NCI-H460 (cell line): ENCODE results near the gene TIRAP. TPM values are rescaled to one million over a fixed set of nuclear protein-coding genes. Genes with fewer than 3 reads are reported as not detected.
"Not testable (repeated sequence)": the region's sequence is repeated elsewhere in the genome, so short reads cannot be mapped to it uniquely, and the experiment has no call there.

Experiments
- DNase-seq: peaks from one replicate; pipeline ENCODE4 v3.0.0-alpha.2; 2016; ENCODE audit warnings: low read depth; ENCODE audit errors: extremely low read depth
- total RNA-seq: library from RNA; depleted of rRNA; stranded (reverse); fragments of >200 nt; shearing (Covaris generic); gene quantifications from 2 replicates; pipeline ENCODE4 v1.2.3, GENCODE V29; 2014

TIRAP gene
- total RNA-seq, 1 experiment from 2014 or later = 10.6 TPM

- DNase-seq = no peak
Measured at GRCh38 chr11:126282361-126282735, 545 bp upstream of the TIRAP start.

GRCh38 chr11:126284829-126285228 lies 1.9 kb downstream of the TIRAP start:
- DNase-seq = peak; percentile 67

- DNase-seq = no peak
Measured at GRCh38 chr11:126288237-126288636, 5.3 kb downstream of the TIRAP start.

- no peak for DNase-seq
Measured at GRCh38 chr11:126290887-126291286, 8.0 kb downstream of the TIRAP start.

- DNase-seq = no peak
Measured at GRCh38 chr11:126293726-126294125, 10.8 kb downstream of the TIRAP start.

GRCh38 chr11:126297004-126297403 lies 14.1 kb downstream of the TIRAP start:
- DNase-seq = no peak

- DNase-seq = peak; percentile 79
Measured at GRCh38 chr11:126303623-126304456, 20.9 kb downstream of the TIRAP start, which contains the start of gene DCPS. DCPS (plus strand) TSS chr11:126304060; CDS start chr11:126304081, 21 bp downstream.

GRCh38 chr11:126304457-126305075 lies 21.7 kb downstream of the TIRAP start:
- DNase-seq = no peak

- DNase-seq = no peak
Measured at GRCh38 chr11:126305699-126306098, 22.8 kb downstream of the TIRAP start.

GRCh38 chr11:126307706-126308105 lies 24.8 kb downstream of the TIRAP start:
- DNase-seq = no peak

GRCh38 chr11:126308271-126308671 lies 25.4 kb downstream of the TIRAP start:
- DNase-seq = no peak

- not testable (repeated sequence) for DNase-seq
Measured at GRCh38 chr11:126308771-126309170, 25.9 kb downstream of the TIRAP start.

GRCh38 chr11:126310200-126310991 lies 27.5 kb downstream of the TIRAP start:
- peak; percentile 58 for DNase-seq

GRCh38 chr11:126310992-126311310 lies 28.1 kb downstream of the TIRAP start:
- no peak for DNase-seq

GRCh38 chr11:126311401-126312291 lies 28.8 kb downstream of the TIRAP start:
- no peak for DNase-seq

- no peak for DNase-seq
Measured at GRCh38 chr11:126312961-126313360, 30.1 kb downstream of the TIRAP start.

- DNase-seq = no peak
Measured at GRCh38 chr11:126313826-126314225, 30.9 kb downstream of the TIRAP start.

- DNase-seq = no peak
Measured at GRCh38 chr11:126317432-126317755, 34.5 kb downstream of the TIRAP start.

- no peak for DNase-seq
Measured at GRCh38 chr11:126317756-126318573, 35.1 kb downstream of the TIRAP start.
